ENCODE results near the gene SCLY. TPM values are rescaled to one million over a fixed set of nuclear protein-coding genes. Genes with fewer than 3 reads are reported as not detected.
A peak's percentile ranks its signal among the peaks of the same experiment; 100 is the strongest.

SCLY gene
- total and polyA plus RNA-seq, 2 of the 13 experiments (the other 11 are each of a cell fraction or from before 2014, with no cell fraction given), result 27.9 to 38.6 TPM

GRCh38 chr2:238061315-238062202 is 758 bp downstream of the SCLY start:
- Histone ChIP-seq H4K20me1 (ENCODE audit: insufficient read depth, low read length) (no peaks in the 10 kb centered on the region), H3K27me3 (ENCODE audit: control insufficient read depth in 1 of 2, insufficient read depth in 2 of 2, low read length in 2 of 2) (no peaks in the 10 kb centered on the region; a peak in 1 of 5 replicates), H3K9me3 (ENCODE audit: low read length) (no peaks in the 10 kb centered on the region), H3K4me3 (replicated peaks in 1 of 3; ENCODE audit: insufficient read depth in 1 of 3, low read depth in 2 of 3, low read length in 3 of 3) (peak overlapping the region; percentile 94 to 98 (median 97)), H3K4me1 (ENCODE audit: insufficient read depth, low read length) (peaks cover 59% of the 10 kb centered on the region), H3K4me2 (ENCODE audit: low read depth, low read length) (peak overlapping the region; percentile 95), H3K27ac (ENCODE audit: extremely low read length, insufficient read depth, low read length) (peak overlapping the region; percentile 55), H2AFZ (ENCODE audit: low read length) (peak overlapping the region; percentile 56), H3K79me2 (ENCODE audit: insufficient read depth, low read length) (peaks cover 34% of the 10 kb centered on the region), H3K36me3 (replicated peaks in 1 of 2; ENCODE audit: control insufficient read depth in 1 of 2, insufficient read depth in 2 of 2, low read length in 2 of 2) (peaks cover 4 to 14% of the 10 kb centered on the region in 2 experiments; a peak in 3 of 5 replicates), H3K9ac (ENCODE audit: insufficient read depth, low read depth, low read length) (peak overlapping the region; percentile 84)
- FAIRE-seq (no peak), DNase-seq (ENCODE audit: low spot score) (peak; percentile 35), ATAC-seq (peak; percentile 24)
- CTCF ChIA-PET (ENCODE audit: low intra/inter-chr PET ratio, low total read pairs), result no interaction called here
- TSS peak; percentile 63 for BruUV-seq (replicated peaks)
- 2% methylated on average over 28 of the region's 29 CpGs for WGBS (ENCODE audit: low lambda C conversion rate)
- intact Hi-C loops (cut with micrococcal nuclease; ENCODE audit: unreplicated experiment), result loop anchor here (2.0 to 10.0 kb wide), 5 partner anchors 17 to 383 kb away; partner anchors contain the start of genes PER2 and UBE2F
- in situ Hi-C loops (cut with HindIII; ENCODE audit: extremely low pct_ligation_motif_present, low pct_unique_long_range_greater_than_20kb), result loop anchor here (5.0 kb wide), 1 partner anchor 94 kb away; the partner anchor contains the start of gene UBE2F
- POLR2A ChIA-PET, result interaction anchor here (0.6 to 3.8 kb wide), 33 partner anchors 9 to 201 kb away, joined by 3 to 27 read pairs (median 5); no protein-coding TSS in a partner anchor
- TF ChIP-seq IKZF4 (CRISPR knock-in tag; IDR thresholded peaks at IDR 0.05; ENCODE audit: borderline replicate concordance, low read depth, not compliant biosample characterization), result no peak
- TF ChIP-seq EHMT2 (IDR thresholded peaks at IDR 0.05; ENCODE audit: borderline replicate concordance, low read depth, low read length), result no peak
- 0 out of 2 replicates have a peak, but pooled peaks have one; percentile 22 for TF ChIP-seq DRAP1 (CRISPR knock-in tag; IDR thresholded peaks at IDR 0.05)
- peak; percentile 15; the same call in 1 of the 2 replicates for TF ChIP-seq FOXA3 (CRISPR knock-in tag; IDR thresholded peaks at IDR 0.05)
- TF ChIP-seq ZNF713 (CRISPR knock-in tag; IDR thresholded peaks at IDR 0.05), result no peak
- no peak for TF ChIP-seq IKZF1 (IDR thresholded peaks at IDR 0.05)
- no peak; the same call in 1 of the 2 replicates for TF ChIP-seq SALL1 (CRISPR knock-in tag; IDR thresholded peaks at IDR 0.05)
- no peak for TF ChIP-seq ZEB1 (IDR thresholded peaks at IDR 0.05; ENCODE audit: insufficient replicate concordance, low read depth)
- TF ChIP-seq MEIS1 (CRISPR knock-in tag; IDR thresholded peaks at IDR 0.05; ENCODE audit: borderline replicate concordance), result peak; percentile 53; the same call in 1 of the 2 replicates
- no peak for TF ChIP-seq ATF1 (CRISPR knock-in tag; IDR thresholded peaks at IDR 0.05)
- TF ChIP-seq CBX5 (CRISPR knock-in tag; IDR thresholded peaks at IDR 0.05; ENCODE audit: borderline replicate concordance), result no peak
- peak; percentile 85 for TF ChIP-seq MAX (IDR thresholded peaks at IDR 0.05)
- TF ChIP-seq ETS1 (CRISPR knock-in tag; IDR thresholded peaks at IDR 0.05), result no peak
- peak; percentile 44; the same call in 1 of the 2 replicates for TF ChIP-seq PRDM15 (CRISPR knock-in tag; IDR thresholded peaks at IDR 0.05)
